ENCODE data around the gene LYZL1. TPM values are rescaled to one million over a fixed set of nuclear protein-coding genes. Genes with fewer than 3 reads are reported as not detected.
A peak's percentile ranks its signal among the peaks of the same experiment; 100 is the strongest.
"Not testable (repeated sequence)": the region's sequence is repeated elsewhere in the genome, so short reads cannot be mapped to it uniquely, and the experiment has no call there.

The LYZL1 gene
- total RNA-seq, 1 donor from 2014 or later = not detected

DNA sequence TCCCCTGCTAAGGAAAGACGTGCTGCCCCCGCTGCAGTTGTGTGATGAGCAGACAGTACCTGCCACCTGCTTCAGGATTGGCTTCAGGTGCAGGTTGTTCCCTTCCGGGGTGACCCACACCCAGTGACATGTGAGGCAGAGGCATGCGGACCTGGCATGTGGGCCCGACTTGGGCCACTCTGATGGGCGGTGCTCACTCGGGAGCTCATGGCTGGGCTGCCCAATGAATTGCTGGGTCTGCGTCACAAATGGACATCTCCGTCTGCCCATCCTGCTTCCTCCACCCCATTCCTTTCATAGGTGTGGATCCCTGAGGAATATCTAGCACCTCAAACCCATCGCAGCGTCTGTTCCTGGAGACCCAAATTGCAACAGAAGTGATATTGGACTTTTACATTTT is 19.3 kb downstream of the LYZL1 start:
- DNase-seq (ENCODE audit: low spot score) = not testable (repeated sequence)

DNA sequence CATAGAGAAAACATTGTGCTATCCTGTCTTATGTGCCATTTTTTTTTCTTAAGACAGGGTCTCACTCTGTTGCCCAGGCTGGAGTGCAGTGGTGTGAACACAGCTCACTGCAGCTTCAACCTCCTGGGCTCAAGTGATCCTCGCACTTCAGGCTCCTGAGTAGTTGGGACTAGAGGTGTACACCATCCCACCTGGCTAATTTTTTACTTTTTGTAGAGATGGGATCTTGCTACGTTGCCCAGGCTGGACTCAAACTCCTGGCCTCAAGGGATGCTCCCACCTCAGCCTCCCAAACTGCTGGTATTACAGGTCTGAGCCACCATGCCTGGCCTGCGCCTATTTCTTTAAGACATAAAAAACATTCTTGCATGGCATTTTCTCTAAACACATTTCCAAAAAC is 20.6 kb downstream of the LYZL1 start:
- no peak for DNase-seq (ENCODE audit: low spot score)

DNA sequence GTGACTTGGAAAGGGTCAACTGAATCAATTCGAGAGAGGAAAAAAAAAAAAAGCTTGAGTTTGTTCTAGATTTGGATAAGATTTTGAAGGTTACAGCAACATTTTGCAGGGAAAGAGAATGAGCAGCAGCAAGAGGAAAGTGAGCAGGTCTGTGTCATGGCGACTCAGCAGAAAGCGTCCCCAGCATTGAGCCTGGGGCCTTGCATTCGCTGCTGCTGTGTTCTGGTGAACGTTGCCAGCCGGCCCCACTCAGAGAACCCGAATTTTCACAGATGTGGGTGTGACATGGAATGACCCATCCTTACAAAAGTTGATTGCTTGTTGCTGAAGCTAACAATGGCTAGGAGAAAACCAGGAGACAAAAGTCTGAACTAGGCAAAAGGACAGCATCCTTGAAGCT is 21.6 kb downstream of the LYZL1 start:
- DNase-seq (ENCODE audit: low spot score) = not testable (repeated sequence)

DNA sequence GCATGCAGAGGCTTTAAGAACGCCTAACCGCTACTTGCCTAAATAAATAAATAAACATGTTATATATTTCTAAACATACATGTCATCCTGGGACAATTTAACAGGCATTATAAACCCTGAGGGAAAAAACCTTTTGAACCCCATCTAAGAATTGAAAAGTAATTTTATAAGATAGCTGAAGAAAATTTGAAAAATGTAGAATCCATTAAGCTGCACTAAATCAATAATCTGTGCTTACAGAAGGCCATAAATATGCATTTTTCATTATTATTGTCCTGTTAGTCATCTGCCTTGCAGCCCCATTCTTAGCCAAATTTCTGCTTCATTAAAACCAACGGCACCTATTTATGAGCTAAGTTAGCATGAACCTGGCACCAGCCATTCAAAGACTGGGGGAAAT is 24.2 kb downstream of the LYZL1 start:
- DNase-seq (ENCODE audit: low spot score) = no peak

DNA sequence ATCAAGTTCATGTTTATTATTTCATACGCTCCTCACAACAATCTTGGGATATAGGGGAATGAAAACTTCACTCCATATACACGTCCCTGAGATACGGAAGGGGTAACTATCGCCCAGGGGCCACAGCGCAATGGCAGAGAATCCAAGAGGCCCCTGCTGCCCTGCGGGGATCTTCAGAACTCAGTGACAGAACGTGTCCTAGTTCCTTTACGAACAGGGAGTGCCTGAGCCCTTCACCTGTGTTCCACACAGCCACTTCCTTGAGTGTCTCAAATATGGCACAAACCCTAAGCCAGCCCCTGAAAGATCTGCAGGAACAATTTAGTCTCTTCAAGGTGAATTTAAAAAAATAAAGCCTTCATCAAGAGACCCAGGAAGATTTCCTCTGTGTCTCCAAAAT is 25.9 kb downstream of the LYZL1 start:
- DNase-seq (ENCODE audit: low spot score) = no peak

DNA sequence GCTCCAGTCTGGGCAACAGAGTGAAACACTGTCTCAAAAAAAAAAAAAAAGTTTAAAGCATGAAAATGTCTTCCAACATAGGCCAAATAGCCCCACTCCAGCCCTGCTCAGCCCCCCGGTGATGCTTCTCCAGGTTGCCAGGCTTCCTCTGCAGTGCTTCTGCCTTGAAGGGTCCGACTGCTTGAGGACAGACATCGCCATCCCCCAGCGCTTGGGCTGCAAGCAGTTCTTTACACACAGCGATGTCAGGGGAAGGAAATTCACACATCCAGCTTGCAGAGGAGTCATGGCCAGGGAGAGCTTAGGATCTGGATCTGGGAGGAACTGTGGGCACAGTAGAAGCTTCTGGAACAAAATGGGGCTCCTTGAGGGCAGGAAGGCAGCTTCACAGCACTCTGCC is 26.9 kb downstream of the LYZL1 start:
- DNase-seq (ENCODE audit: low spot score) = no peak

DNA sequence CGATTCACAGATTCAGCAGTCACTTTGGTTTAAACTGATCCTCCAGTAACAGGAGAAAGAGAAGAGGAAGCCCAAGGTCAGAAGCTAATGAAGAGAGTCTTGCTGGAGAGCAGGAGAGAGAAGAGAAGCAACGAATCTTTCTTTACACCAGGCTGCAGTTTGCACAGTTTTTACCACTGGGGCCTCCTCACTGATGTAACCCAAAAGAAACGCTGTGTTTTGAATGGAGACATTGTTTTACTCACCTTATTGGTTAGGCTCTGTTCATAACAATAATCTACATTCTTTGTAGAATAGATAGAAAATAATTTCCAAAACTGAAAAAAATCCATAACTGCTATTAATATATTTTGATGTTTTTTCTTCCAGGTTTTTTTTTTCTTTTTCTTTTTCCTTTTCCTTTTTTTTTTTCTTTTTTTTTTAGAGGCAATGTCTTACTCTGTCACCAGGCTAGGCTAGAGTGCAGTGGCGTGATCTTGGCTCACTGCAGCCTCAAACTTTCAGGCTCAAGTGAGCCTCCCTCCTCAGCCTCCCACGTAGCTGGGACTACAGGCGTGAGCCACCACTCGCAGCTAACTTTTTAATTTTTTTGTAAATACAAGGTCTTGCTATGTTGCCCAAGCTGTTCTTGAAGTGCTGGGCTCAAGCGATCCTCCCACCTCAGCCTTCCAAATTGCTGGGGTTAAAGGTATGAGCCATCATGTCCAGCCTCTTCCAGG is 27.6 kb downstream of the LYZL1 start:
- no peak for DNase-seq (ENCODE audit: low spot score)

DNA sequence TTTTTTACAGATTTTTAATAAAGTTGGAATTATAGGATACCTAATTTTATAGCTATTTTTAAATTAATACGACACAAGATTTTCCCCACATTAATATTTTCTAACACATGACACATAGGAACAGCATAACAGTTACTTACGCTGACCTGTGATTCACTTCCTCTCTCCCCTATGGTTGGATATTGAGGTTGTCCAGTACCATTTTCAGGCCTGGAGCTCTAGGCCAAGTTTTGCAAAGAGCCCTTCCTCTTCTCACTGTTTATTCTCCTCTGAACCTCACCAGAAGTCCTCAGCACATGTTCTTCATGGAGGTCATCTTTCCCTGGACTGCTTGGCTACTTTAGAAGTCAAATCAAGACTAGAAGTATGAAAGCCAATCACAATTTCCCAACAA is 28.2 kb downstream of the LYZL1 start:
- DNase-seq (ENCODE audit: low spot score) = no peak

DNA sequence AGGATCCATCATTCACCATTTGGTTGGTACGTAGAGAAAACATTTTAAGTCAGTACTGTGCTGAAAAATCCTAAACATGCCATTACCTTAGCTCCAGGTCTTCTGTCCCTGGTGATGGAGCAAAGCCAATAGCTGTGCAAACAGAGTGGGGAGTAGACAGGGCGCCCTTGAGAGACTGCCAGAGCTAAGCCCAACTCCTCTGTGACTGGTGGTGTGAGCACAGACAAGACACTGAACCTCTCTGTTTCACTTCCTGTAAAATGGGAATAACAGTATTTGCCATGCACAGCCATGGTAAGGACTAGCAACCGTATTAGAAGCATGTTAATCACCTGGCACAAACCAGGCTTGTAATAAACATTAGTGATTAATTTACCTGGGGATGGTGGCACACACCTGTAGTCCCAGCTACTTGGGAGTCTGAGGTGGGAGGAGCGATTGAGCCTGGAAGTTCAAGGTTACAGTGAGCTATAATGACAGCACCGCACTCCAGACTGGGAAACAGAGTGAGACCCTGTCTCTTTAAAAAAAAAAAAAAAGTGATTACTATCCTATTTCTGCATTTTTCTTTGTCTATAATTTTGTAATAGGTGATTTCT is 28.7 kb downstream of the LYZL1 start:
- DNase-seq (ENCODE audit: low spot score) = no peak

DNA sequence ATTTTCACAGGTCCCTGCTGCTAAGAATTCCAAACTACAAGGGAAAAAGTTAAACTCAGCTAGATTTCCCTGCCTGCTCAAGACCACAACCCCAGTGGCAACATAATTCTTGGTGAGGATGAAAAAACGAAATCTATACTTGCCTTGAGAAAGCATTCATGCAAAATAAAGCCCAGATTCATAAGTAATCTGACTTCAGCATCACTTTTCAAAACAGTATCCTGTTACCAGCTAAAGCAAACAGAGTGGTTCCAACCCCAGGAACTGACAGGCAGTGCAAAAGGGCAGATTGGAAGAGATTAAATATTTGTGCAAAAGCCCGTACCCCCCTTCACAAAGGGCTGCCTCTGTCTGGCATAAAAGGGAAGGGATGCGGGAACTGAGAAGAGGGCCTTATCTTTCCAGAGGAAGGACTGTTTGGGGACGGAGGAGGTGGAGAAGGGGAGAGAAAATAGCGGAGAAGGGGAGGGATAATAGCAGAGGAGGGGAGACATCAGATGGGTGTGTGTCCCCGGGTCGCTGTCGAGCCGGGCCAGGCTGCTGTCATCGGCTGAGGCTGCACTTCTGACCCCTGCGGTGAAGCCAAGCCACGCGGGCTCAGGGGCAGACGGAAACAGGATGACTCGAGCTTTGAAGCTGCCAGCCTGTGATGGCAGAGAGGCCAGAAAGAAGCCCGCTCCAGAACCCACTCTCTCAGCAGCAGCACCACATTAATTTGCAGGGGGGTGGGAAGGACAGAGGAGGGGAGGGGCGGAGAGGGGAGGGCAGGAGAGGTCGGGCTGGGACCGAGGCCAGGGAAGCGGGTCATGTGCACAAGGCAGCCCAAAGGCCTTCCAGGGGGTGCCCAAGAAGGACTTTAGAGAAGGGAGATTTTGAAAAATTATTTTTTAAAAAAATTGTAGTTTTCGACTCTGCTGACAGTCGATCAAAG is 29.5 kb downstream of the LYZL1 start:
- peak; percentile 32 for DNase-seq (ENCODE audit: low spot score)

DNA sequence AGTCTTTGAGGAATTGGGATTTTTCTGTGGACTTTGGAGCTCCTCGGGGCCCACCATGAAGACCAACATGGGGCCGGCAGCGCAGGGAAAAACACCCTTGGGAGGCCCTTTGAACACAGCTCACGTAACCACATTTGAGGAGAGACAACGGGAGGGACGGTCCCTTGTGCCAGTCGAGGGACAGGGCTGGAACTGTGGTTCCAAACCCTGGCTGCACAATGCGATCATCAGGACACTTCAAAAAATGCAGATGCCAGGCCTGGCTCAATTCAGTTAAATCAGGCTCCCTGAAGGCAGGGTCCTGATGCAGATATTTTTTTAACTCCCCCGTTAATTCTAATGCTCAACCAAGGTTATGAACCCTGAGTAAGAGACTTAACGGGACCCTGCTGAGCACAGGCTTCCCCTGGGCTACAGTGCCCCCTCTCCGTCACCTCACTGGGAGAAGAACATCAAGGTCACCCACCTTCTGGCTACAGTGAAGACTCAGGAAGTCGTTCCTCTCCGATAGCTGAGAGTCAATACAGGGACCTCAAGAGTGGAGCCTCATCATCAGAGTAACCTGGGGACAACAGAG is 30.4 kb downstream of the LYZL1 start:
- no peak for DNase-seq (ENCODE audit: low spot score)

DNA sequence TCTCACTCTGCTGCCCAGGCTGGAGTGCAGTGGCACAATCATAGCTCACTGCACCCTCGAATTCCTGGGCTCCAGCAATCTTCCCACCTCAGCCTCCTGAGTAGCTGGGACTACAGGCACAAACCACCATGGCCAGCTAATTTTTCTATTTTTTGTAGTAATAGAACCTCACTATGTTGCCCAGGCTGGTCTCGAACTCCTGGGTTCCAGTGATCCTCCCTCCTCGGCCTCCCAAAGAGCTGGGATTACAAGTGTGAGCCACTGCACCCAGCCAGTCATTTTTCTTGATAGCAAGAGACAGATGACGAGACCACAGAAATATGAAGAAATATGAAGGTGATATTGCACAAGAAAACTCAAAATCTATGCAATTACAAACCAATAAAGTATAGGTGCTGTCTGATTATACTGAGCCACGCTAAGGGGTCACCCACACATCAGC is 31.8 kb downstream of the LYZL1 start:
- DNase-seq (ENCODE audit: low spot score) = not testable (repeated sequence)

DNA sequence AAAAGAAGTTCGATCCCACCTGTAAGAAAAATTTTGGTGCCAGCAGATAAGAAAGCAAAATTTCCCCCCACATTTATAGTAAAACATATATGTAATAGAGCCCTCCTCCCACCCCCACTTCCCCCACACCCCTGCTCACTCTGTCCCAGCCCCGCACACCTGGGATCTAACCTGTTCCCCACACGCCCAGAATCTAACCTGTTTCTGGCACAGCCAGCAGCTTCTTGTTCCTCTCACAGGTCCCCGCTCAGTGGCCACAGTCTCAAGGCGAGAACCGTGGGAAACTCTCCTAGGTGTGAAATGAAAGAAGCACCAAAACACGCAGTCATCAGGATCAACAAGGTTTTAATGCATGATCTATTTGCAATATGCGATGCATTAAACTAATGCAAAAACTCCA is 32.8 kb downstream of the LYZL1 start:
- no peak for DNase-seq (ENCODE audit: low spot score)

DNA sequence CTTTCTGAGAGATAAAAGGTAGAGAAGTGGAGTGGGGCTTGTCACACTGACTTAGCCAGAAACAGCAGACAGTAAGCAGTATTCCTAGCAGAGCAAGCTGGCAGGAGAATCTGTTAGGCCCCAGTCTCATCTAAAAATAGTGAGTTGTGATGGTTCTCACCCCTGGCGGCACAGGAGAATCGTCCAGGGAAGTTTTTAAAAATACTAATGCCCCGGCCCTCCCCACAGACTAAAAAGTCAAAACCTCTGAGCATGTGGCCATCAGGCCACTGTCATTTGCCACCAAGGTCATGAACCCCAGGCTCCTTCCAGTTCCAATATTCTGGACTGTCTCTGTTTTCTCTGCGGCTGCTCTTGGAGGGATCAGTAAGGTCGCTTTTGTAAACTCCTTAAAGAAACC is 34.0 kb downstream of the LYZL1 start:
- DNase-seq (ENCODE audit: low spot score) = no peak

DNA sequence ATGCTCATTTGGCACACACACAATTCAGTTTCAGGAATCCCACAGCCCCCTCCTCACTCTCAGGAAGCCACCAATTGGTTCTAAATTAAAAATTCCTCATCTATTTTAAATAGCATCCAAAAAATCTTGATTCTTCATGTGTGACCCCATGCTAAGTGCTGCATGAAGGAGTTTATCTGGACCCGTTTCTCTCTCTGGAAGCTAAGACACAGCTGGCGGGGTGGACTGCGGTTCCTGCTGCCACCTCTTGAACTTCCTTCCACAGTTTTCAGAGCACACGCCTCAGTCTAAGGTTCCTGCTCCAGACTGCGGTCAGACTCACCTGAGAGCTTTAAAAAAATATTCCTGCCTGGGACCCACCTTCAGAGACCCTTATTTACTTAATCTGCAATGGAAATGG is 34.5 kb downstream of the LYZL1 start:
- no peak for DNase-seq (ENCODE audit: low spot score)

DNA sequence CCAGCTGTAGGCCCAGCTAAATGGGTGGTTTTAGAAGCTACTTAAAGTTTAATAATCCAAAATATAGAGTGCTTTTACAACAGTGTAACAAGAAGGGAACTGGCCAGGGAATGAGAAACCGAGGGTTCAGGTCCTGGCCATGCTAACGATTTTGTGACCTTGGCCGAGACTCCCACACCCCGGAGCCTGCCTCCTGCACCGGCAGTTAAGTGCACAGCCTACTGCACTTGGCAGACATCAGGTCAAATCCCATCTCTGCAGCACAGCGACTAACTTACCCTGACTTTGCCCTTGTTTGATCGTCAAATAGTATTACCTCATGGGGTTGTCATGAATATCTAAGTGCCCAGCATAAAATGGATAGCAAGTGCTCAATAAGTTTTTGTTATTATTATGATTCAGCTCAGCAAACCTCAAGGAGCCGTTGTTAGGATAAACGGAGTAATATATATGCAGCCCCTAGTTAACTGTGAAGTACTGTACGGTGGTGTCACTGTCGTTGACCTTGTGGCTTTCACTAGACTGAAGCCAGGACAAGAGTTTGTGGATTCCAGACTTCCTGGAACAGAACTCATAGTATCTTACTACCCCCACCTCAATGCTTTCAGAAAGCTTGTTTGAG is 35.5 kb downstream of the LYZL1 start:
- no peak for DNase-seq (ENCODE audit: low spot score)

DNA sequence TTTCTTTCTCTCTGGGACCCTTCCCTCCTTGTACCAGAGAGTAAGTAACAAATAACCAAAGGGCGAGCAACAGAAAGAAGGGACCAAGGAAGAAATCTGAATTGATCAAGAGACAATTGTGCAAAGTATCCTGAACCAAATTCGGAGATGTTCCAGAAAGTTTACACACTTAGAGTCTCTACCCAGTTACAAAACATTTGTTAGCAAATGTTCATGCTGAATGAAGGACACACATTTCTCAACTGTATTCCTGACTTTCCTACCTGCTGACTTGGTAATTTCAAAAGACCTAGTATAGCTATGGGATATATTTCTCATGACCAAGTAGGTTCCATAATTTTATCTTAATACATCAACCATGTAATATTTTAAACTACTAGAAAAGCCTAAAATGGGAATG is 37.4 kb downstream of the LYZL1 start:
- DNase-seq (ENCODE audit: low spot score) = no peak

DNA sequence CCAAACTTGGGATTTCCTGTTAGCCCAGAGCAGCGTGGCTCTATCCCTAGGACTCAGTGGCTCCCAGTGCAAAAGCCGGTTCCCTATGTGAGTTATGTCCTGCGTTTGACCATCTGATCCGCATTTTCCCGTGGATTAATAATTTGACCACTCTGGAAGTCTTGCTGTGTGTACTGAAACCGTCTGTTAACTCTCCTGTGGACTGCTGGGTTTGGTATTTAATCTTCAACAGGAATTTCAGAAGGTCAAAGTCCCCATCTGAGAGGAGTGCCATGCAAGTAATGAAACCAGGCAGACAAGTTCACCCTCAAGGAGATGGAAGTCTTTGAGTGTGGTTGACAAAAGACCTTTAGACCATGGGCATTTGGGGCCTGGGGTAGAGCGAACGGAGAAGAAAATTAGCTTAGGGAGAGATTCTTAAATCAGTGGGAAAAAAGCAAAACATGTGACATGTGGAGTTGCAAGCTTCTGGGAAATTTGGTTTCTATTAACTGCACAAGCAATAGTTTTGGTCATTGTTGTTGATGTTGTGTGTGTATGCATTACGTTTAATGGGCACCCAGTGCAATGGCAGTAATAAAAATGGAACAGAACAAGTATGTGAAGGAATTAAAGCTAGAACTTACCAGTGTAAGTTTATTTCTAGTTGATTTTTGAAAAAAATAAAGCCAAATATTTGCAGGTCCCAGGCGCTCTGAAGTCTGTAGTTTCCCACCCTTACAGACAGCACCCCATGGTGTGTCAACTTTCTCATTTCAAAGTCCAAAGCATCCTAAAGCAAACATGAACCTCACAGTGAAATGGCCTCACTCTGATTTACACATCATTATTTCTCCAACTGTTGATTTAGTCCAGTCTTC is 38.2 kb downstream of the LYZL1 start:
- DNase-seq (ENCODE audit: low spot score) = peak; percentile 34

DNA sequence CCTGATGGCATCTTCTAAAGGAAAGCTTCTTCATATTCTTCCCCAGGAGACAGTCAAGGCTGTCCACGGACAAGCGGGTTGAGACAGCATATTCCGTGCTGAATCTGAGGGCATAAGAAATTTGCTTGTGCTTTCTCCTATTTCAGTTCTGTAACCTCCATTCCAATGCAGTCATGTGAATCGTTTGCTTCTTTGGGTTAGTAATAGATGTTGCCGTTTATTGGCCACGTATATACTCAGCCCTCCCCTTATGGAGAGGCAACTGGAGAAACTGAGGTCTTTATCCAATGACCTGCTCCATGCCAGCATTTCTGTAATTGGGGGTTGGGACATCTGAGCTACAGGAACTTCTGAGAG is 38.9 kb downstream of the LYZL1 start:
- no peak for DNase-seq (ENCODE audit: low spot score)

DNA sequence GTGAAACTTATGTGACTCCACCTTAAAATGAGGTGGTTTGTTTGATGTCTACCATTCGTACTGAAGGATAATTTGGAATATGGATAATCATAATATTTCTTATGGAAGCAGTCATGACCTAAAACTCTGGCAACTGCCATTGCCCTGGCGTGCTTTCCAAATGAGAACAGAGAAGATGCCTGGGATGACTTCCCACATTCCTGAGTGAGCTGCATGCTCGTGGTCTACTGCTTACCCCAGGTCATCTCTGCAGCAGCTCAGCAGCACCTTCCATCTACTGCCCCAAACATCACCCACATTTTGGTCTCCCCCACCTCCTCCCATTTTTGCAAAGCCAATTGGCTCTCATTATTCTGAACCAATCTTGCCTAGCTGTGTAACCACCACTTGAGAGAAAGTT is 40.1 kb downstream of the LYZL1 start:
- peak; percentile 47 for DNase-seq (ENCODE audit: low spot score)

DNA sequence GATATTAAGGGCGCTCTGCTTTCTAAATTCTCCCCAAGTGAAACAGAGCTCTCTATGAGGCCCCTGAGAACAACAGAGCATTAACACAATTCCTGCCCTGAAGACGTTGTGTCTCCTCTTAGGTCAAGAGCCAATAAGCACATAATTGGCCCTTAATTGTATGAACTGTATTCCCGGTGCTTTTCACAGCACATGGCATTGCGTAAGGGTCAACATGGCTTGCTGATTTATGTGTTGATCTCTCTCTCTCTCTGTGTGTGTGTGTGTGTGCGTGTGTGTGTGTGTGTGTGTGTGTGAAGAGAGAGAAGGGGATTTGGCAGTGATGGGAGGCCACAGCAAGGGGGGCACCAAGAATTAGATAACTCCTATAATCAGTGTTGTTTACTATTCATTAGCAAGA is 40.5 kb downstream of the LYZL1 start:
- DNase-seq (ENCODE audit: low spot score) = no peak
